Naive B cell (primary cell): ENCODE measurements around the gene GLP1R. TPM values are rescaled to one million over a fixed set of nuclear protein-coding genes. Genes with fewer than 3 reads are reported as not detected.

Experiments used
- ATAC-seq, 2 donors: fragments of 150-1000 bp; cut with Tn5 transposase; 2 replicates each; pipeline ENCODE4 v1.10.0; 2021; ENCODE audit warnings: low read depth in 2 of 2, mild to moderate bottlenecking in 2 of 2, moderate library complexity in 2 of 2
- DNase-seq: peaks from one replicate; pipeline ENCODE4 v3.0.0; 2022
- H3K27ac Mint-ChIP-seq, 6 donors: one replicate each; pipeline ENCODE4 v1.8.0; 2020 to 2022; ENCODE audit warnings: mild to moderate bottlenecking in 6 of 6, mixed read lengths in 6 of 6, moderate library complexity in 5 of 6, inconsistent platforms in 2 of 6
- H3K27me3 Mint-ChIP-seq, 3 donors: one replicate each; pipeline ENCODE4 v1.8.0; 2021 to 2022; ENCODE audit warnings: mixed read lengths in 3 of 3, mild to moderate bottlenecking in 1 of 3
- H3K36me3 Mint-ChIP-seq, 2 donors: one replicate each; pipeline ENCODE4 v1.8.0; 2020 to 2022; ENCODE audit warnings: mixed read lengths in 2 of 2, inconsistent platforms in 1 of 2, mild to moderate bottlenecking in 1 of 2
- H3K4me1 Mint-ChIP-seq, 3 donors: one replicate each; pipeline ENCODE4 v1.8.0; 2020 to 2022; ENCODE audit warnings: mixed read lengths in 3 of 3, inconsistent platforms in 1 of 3, mild to moderate bottlenecking in 1 of 3, moderate library complexity in 1 of 3
- H3K4me3 Mint-ChIP-seq, 8 donors: one replicate each; pipeline ENCODE4 v1.8.0; 2020 to 2022; ENCODE audit warnings: mild to moderate bottlenecking in 8 of 8, mixed read lengths in 8 of 8, moderate library complexity in 8 of 8, inconsistent platforms in 2 of 8
- H3K9me3 Mint-ChIP-seq, 7 donors: one replicate each; pipeline ENCODE4 v1.8.0; 2020 to 2022; ENCODE audit warnings: mixed read lengths in 7 of 7, mild to moderate bottlenecking in 5 of 7, inconsistent platforms in 2 of 7, moderate library complexity in 1 of 7
- polyA plus RNA-seq, 6 donors: library from polyadenylated mRNA; unstranded; fragments of 300-500 nt; fragmentation: Illumina TruSeq; gene quantifications; one replicate each; pipeline ENCODE4 v1.2.3, GENCODE V29; 2021; ENCODE audit warnings: low read depth in 6 of 6

The GLP1R gene
- polyA plus RNA-seq, 6 donors from 2014 or later, result not detected

DNA sequence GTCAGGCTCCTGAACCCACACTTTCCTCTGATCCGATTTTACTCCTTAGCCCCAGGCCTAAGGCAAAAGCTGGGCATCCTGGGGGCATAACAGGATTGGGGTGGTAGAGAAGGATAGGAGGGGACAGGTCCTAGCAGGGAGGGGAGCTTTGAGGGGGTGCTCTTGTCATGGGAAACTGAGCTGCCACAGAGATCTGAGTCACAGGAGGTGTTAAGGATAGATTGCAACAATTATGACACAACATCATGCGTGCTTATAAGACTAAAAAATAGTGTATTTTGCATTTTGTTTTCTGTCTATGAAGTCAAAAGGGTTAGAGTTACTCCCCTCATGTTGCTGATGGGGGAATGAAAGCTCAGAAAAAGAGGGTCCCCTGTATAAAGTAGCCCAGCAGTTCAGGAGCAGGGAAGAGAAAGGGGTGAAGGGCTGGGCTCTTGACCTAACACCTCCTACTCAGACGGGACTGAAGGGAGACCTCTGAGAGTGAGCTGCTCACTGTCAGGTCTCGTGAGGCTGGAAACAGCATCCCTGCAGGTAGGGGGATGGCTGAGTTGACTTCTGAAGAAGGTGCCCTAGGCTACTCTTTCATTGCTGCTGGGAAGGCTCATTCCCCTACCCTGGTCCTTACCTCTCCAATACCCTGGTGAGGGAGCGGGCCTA lies 2.0 kb downstream of the GLP1R start:
- no peak for DNase-seq
- peaks cover 0 to 2% (median 0%) of the 10 kb centered on the region in 7 donors for H3K9me3 Mint-ChIP-seq
- peak overlapping the region in 2 of 8 donors; percentile 48 to 54 for H3K4me3 Mint-ChIP-seq
- peaks cover 8 to 10% (median 8%) of the 10 kb centered on the region in 3 donors for H3K4me1 Mint-ChIP-seq
- no peak for ATAC-seq
- H3K27ac Mint-ChIP-seq, result no peak overlapping the region
- peaks cover 28 to 75% (median 68%) of the 10 kb centered on the region in 3 donors for H3K27me3 Mint-ChIP-seq
- no peaks in the 10 kb centered on the region for H3K36me3 Mint-ChIP-seq

DNA sequence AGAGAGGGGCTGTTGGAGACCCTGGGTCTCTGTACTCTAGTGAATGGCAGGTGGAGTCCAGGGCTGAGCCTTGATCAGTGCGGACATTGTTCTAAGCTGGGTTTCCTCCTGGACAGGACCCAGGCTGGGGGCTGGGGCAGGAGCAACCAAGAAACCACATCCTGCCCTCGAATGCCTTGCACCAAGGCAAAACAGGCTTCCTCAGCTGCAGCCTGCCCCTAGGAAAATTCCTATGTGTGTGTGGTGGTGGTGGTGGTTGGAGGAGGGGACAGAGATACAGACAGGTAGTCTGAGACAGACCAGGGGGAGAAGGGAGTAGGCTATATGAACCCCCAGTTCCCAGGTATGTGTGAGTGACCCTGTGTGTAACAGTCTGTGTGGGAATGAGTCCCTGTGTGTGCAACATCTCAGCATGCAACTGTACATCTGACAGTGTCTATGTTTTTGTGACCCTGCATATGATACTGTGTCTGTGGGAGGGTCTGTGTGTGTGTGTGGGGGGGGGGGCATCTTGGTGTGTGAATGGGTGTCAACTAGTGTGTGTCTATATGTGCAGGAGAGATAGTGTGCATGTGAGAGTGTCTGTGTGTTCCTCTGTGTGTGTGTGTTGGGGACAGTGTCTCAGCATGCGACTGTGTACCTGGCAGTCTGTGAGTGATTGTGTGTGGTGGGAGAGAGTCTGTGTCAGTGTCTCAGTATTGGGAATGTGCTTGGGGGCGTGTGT lies 3.0 kb downstream of the GLP1R start:
- peak overlapping the region in 1 of 8 donors; percentile 75 for H3K4me3 Mint-ChIP-seq
- peaks cover 8 to 10% (median 8%) of the 10 kb centered on the region in 3 donors for H3K4me1 Mint-ChIP-seq
- DNase-seq (no peak), ATAC-seq (no peak)
- no peak overlapping the region for H3K27ac Mint-ChIP-seq
- no peaks in the 10 kb centered on the region for H3K36me3 Mint-ChIP-seq
- peaks cover 0 to 2% (median 0%) of the 10 kb centered on the region in 7 donors for H3K9me3 Mint-ChIP-seq
- peaks cover 27 to 74% (median 63%) of the 10 kb centered on the region in 3 donors for H3K27me3 Mint-ChIP-seq

DNA sequence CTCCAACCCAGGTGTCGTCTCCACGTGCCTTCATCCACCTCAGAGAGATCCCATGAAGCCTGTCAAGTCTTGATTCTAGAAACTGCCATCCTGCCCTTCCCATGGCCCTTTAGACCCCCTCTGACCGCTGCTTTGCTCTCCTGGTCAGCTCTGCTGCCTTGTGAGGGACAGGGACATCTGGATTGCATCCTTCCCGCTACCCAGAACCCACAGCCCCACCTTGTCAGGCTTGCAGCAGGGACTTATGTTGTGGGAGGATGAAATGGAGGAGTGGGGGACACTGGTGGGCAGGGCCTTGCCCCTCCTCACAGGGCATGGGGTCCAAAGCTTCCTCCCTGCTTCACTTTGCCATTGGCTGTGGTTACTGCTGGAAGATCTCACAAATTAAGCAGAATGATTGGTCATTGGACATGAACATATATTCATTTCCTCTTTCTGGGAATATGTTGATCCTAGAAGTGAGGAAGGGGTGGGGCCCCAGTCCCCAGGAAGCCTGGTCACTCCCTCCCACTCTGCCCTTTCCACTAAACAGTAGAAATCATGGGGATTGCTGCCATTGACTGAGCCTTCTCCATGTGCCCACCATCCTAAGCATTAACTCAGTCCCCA lies 4.5 kb downstream of the GLP1R start:
- Mint-ChIP-seq H3K4me3 (no peak overlapping the region), H3K4me1 (peaks cover 6 to 8% (median 8%) of the 10 kb centered on the region in 3 donors), H3K9me3 (peaks cover 0 to under 1% (median 0%) of the 10 kb centered on the region in 7 donors), H3K27ac (peak overlapping the region in 1 of 6 donors; percentile 16), H3K36me3 (no peaks in the 10 kb centered on the region), H3K27me3 (peaks cover 15 to 60% (median 54%) of the 10 kb centered on the region in 3 donors)
- no peak for ATAC-seq
- no peak for DNase-seq

DNA sequence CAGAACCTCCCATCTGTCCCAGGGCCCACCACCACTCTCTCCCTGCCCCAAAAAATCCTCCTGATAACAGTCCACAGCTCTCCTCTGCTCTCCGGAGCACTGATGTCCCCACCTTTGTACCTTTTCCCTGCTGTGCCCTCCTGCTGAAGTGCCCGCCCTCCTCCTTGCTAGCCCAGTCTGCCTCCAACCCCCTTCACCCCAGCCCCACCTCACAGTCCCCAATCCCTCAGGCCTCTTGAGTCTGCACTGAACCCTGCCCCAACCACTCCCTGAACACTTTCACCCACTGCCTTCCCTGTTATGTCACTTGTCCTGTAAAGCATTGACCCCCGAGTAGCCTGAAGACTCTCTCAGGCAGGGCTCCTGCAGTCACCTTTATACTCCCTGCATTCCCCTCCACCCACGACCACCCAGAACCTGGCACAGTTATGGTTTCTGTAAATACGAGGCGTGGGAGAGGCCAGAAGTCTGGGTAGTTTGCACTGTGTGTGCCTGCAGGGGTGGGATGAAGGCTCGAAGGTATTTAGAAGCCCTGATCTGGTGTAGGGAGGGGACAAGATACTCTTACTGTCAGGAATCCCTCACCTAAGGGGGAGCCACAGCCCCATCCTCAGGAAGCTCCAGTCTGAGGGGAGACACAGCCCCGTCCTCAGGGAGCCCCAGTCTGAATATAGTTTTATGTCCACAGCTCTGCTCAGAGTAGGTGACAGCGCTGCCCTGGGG lies 5.4 kb downstream of the GLP1R start:
- DNase-seq, result no peak
- H3K27me3 Mint-ChIP-seq, result peaks cover 21 to 65% (median 55%) of the 10 kb centered on the region in 3 donors
- H3K27ac Mint-ChIP-seq, result peak overlapping the region in 2 of 6 donors; percentile 16 to 65
- H3K9me3 Mint-ChIP-seq, result peaks cover 0 to 2% (median 0%) of the 10 kb centered on the region in 7 donors
- no peak overlapping the region for H3K4me3 Mint-ChIP-seq
- H3K4me1 Mint-ChIP-seq, result peaks cover 6 to 8% (median 6%) of the 10 kb centered on the region in 3 donors
- no peaks in the 10 kb centered on the region for H3K36me3 Mint-ChIP-seq
- no peak for ATAC-seq

DNA sequence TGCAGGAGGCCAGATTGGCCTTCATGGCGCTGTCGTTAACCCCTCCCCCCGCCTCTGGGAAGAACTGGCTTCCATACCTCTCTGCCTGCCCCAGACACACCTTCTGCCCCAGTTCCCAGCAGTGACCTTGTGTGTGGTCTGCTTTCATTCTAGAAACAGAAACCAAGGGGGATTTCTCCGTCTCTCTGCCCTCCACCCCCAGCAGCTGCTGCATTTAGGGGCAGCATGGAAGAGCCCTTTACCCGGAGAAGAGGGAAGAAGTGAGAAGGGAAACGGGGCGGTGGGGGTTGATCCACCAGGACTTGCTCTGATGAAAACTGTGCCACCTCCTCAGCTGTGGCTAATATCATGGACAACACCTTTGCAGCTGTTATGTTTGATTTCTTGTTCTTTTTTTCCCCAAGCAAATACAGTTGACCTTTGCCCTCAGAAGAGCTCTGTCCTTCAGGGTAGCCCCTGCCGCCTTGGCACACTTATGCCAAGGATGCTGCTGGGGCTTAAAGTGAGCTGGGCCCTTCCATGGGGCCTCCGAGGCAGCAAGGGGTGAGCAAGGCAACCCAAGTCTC lies 6.1 kb downstream of the GLP1R start:
- DNase-seq (no peak), ATAC-seq (no peak)
- Mint-ChIP-seq H3K4me3 (no peak overlapping the region), H3K9me3 (peaks cover 0 to 2% (median 0%) of the 10 kb centered on the region in 7 donors), H3K27ac (no peak overlapping the region), H3K4me1 (peaks cover 0 to 3% (median under 1%) of the 10 kb centered on the region in 3 donors), H3K27me3 (peaks cover 21 to 65% (median 50%) of the 10 kb centered on the region in 3 donors), H3K36me3 (no peaks in the 10 kb centered on the region)

DNA sequence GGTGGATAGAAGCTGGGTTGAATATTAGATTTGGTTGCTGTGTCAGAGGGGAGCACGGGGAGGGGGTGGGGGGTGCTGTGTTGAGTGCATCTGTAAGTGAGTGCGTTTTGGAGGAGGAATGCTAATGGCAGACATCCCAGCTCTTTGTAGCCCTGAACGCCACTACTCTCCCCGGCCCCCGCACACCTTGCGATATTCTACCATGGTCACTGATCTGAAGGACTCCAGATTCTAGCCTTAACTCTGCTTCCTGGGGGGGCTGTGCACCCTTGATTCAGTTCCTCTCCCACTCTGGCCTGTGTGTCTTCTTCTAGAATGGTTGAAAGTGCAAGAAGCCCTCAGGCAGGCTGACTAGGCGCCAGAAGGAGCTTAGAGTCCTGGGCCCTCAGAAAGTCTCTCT lies 7.1 kb downstream of the GLP1R start:
- Mint-ChIP-seq H3K27me3 (peaks cover 29 to 65% (median 50%) of the 10 kb centered on the region in 3 donors), H3K36me3 (no peaks in the 10 kb centered on the region), H3K9me3 (peaks cover 0 to 2% (median 0%) of the 10 kb centered on the region in 7 donors), H3K4me1 (peaks cover 0 to 3% (median 0%) of the 10 kb centered on the region in 3 donors), H3K4me3 (no peak overlapping the region), H3K27ac (peak overlapping the region in 1 of 6 donors; percentile 68)
- ATAC-seq, result no peak
- DNase-seq, result no peak

DNA sequence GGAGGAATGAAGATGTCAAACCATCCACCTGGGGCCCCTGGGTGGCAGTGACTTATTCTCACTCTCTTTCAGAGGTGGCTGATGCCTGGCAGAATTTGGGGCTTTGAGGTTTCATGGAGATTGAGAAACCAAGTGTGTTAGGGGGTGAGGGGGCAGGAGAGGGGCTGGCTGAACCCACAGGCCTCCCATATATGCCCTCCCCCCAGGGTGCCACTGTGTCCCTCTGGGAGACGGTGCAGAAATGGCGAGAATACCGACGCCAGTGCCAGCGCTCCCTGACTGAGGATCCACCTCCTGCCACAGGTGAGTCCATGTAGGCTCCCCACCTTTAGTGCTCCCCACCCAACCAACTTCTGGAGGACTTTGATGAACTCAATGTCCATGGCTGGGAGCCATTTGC lies 7.6 kb downstream of the GLP1R start:
- H3K9me3 Mint-ChIP-seq, result peaks cover 0 to 2% (median 0%) of the 10 kb centered on the region in 7 donors
- peaks cover 31 to 64% (median 48%) of the 10 kb centered on the region in 3 donors for H3K27me3 Mint-ChIP-seq
- peaks cover 0 to under 1% (median 0%) of the 10 kb centered on the region in 3 donors for H3K4me1 Mint-ChIP-seq
- H3K4me3 Mint-ChIP-seq, result no peak overlapping the region
- DNase-seq (no peak), ATAC-seq (no peak)
- no peaks in the 10 kb centered on the region for H3K36me3 Mint-ChIP-seq
- no peak overlapping the region for H3K27ac Mint-ChIP-seq

DNA sequence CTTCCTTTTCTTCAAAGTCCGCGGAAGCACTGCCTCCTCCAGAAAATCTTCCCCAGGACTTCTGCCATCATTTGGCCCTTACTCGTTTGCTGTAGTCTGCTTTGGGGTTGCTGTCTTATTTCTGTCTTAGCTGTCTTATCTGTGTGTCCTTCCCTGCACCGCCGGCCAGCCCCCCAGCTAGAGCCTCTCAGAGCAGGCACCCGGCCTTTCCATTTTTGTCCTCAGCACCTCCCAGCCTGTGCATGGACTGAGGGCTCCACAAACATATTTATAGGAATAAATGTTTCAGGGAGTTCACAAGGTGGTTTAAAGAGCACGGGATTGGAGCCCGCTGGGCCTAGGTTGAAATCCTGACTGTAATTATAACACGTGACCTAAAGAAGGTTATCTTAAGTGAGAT lies 8.1 kb downstream of the GLP1R start:
- no peak overlapping the region for H3K4me3 Mint-ChIP-seq
- H3K36me3 Mint-ChIP-seq, result no peaks in the 10 kb centered on the region
- H3K9me3 Mint-ChIP-seq, result peaks cover 0 to 2% (median 0%) of the 10 kb centered on the region in 7 donors
- peaks cover 29 to 59% (median 45%) of the 10 kb centered on the region in 3 donors for H3K27me3 Mint-ChIP-seq
- no peak for ATAC-seq
- no peak overlapping the region for H3K27ac Mint-ChIP-seq
- no peaks in the 10 kb centered on the region for H3K4me1 Mint-ChIP-seq
- no peak for DNase-seq

DNA sequence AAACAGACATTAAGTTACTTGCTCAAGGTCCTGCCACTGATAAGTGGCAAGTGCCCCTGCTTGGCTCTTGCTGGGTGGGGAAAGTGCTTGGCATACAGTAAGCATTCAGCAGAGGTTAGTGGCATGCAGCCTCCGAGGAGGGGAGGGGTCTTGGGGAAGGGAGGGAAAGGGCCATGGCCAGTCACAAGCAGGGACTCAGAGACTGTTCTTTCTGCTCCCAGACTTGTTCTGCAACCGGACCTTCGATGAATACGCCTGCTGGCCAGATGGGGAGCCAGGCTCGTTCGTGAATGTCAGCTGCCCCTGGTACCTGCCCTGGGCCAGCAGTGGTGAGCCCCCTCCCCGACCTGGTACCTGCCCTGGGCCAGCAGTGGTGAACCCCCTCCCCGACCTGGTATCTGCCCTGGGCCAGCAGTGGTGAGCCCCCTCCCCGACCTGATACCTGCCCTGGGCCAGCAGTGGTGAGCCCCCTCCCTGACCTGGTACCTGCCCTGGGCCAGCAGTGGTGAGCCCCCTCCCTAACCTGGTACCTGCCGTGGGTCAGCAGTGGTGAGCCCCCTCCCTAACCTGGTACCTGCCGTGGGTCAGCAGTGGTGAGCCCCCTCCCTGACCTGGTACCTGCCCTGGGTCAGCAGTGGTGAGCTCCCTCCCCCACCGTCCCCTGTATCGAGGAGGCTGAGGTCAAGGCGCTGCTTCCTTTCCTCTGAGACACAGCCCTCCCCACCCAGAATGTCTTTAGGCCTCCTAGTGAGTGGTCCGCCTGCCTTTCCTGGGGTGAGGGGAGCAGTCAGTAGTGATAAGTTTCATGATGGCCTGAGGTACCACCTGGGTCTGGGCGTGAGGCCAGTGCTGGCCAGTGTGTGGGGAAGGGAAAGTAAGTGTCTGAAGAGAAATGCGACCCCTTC lies 8.9 kb downstream of the GLP1R start:
- no peak for ATAC-seq
- Mint-ChIP-seq H3K9me3 (peaks cover 0 to 2% (median 0%) of the 10 kb centered on the region in 7 donors), H3K4me3 (no peak overlapping the region), H3K4me1 (no peaks in the 10 kb centered on the region), H3K36me3 (no peaks in the 10 kb centered on the region), H3K27ac (no peak overlapping the region), H3K27me3 (peaks cover 25 to 57% (median 44%) of the 10 kb centered on the region in 3 donors)
- no peak for DNase-seq

DNA sequence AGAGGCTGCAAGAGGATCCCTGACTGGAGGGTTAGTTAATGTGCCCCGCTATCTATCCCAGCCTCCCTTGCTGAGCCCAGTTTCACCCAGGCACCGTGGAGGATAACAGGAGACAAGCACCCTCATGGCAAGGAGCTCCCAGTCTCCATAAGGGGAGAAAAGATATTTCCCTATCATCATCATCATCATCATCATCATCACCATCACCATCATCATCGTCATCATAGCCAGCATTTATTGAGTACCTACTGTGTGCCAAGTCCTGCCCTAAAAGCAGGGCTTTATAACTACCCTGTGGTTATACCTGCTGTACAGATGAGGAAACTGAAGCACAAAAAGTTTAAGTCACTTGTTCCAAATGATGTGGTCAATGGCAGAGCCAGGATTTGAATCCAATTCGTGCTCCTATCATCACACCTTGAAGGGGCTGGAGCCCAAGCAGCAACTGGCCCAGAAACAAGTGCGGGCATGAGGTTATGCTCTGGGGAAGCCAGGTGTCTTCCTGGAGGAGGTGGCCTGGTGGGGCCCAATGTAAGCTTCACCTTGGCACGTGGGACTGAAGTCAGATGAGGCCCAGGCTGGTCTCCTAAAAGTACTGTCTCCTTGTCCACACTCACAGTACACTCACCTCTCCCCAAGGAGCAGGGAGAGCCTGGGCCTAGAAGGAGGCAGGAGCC lies 10.0 kb downstream of the GLP1R start:
- H3K4me3 Mint-ChIP-seq, result no peak overlapping the region
- H3K36me3 Mint-ChIP-seq, result no peaks in the 10 kb centered on the region
- no peak overlapping the region for H3K27ac Mint-ChIP-seq
- H3K27me3 Mint-ChIP-seq, result peaks cover 19 to 53% (median 34%) of the 10 kb centered on the region in 3 donors
- DNase-seq (no peak), ATAC-seq (no peak)
- H3K4me1 Mint-ChIP-seq, result no peaks in the 10 kb centered on the region
- peaks cover 0 to 2% (median 0%) of the 10 kb centered on the region in 7 donors for H3K9me3 Mint-ChIP-seq

DNA sequence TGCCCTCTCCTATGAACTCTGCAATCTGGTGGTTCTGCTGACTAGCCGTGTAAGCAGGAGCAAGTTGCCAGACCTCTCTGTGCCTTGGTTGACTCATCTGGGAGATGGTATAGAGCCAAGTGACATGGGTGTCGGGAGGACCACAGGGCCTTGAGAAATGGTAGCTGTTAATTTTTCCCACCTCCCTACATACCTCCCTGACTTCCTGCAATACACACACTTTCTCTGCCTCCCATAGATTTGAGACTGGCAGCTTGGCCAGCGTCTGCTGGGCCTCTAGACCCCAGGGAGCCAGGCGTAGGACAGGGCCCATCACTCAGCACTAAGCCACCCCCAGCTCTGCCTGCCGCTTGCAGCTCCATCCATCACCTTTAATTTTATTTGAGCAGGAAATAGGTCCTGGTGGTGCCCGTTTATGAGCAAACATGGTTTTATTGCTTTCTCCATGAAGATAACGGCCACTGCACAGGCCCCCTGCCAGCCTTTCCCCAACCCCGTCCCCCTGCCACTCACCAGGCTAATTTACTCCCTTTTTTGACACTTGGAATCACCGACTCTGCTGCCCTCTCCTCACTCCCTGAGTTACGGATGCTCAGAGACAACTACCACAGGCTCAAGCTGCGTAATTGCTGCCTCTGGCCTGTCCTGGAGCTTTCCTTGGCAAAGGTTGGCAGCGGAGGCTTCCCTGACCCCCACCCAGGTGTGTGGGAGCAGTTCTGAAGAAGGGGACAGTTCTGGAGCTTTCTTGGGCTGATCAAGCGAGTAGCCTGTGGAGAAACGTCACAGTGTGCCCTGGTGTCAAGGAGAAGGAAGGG lies 11.1 kb downstream of the GLP1R start:
- H3K36me3 Mint-ChIP-seq, result no peaks in the 10 kb centered on the region

More for the DNA sequence above, 11.1 kb downstream of the GLP1R start:
- ATAC-seq (no peak), DNase-seq (no peak)
- peaks cover 19 to 49% (median 31%) of the 10 kb centered on the region in 3 donors for H3K27me3 Mint-ChIP-seq
- H3K9me3 Mint-ChIP-seq, result peaks cover 0 to 2% (median 0%) of the 10 kb centered on the region in 7 donors
- no peaks in the 10 kb centered on the region for H3K4me1 Mint-ChIP-seq
- no peak overlapping the region for H3K27ac Mint-ChIP-seq
- no peak overlapping the region for H3K4me3 Mint-ChIP-seq
